Measurements from ENCODE around the gene LYPLAL1.
"Not testable (repeated sequence)": the region's sequence is repeated elsewhere in the genome, so short reads cannot be mapped to it uniquely, and the experiment has no call there.

The LYPLAL1 gene

DNA sequence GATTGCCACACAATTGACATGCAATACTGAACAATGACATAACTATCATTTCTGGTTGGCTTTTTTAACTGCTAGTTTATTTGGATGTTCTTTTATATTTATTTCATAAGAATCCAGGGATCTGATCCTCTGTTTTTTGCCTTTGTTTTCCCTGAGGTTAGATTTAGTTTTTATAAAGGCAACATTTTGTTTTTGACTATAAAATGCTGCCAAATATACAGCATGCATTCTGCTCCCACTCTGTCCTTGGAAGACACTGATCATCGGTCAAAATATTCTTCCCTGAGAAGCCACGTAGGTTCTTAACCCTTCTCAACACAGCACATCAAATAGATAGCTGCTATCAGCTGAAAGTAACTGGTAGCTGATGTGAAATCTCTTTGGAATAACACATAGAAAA, 52.5 kb downstream of the LYPLAL1 start:
- no peak for DNase-seq

GRCh38 chr1:219227360-219228057, 53.8 kb downstream of the LYPLAL1 start:
- DNase-seq, result no peak

GRCh38 chr1:219228058-219228419, 54.4 kb downstream of the LYPLAL1 start:
- DNase-seq, result no peak

- no peak for DNase-seq
Measured at GRCh38 chr1:219232890-219233289, 59.2 kb downstream of the LYPLAL1 start.

DNA sequence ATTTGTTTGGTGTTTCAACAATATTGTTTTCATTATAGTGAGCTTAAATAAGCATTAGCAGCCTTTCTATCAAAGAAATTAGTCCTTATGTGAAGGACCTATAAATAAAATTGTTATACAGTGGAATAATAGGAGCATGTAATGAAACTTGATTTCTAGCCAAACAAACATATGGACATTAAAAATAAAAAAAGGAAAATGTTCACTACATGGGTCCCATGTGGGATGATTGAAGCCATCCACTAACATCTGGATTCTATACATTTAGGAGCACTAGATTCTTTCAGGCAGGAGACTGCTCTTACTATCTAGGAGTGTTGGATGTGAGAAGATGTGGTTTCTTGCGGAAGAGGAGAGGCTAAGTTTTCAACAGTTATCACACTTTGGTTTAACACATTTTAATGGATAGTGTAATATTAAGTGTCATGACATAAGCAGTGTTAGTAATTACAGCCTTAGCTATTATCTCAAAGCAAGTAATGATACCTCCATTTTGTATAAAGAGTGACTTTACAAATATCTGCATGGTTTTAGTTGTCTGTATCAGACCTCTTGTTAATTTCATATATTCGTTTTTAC, 62.3 kb downstream of the LYPLAL1 start:
- DNase-seq, result no peak

GRCh38 chr1:219236933-219237610, 63.4 kb downstream of the LYPLAL1 start:
- DNase-seq, result no peak

DNA sequence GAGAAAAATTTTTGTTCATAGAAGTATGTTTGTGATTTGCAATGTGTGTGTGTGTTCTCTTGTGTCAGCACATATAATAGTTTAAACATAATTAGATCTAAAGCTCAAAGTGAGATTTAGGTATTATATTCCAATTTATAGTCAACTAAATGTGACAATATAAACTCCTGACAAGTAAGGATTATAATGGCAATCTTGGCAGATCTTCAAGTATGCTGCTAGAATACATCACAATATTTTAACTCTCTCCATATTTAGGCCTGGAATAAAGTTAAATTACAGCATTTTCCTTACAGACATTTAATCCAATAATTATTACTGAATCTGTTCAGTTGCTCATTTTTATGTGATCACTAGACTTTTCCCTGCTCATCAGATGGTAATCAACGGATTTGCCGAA, 65.8 kb downstream of the LYPLAL1 start:
- no peak for DNase-seq

GRCh38 chr1:219244864-219245263, 71.2 kb downstream of the LYPLAL1 start:
- DNase-seq, result no peak

GRCh38 chr1:219247441-219247840, 73.8 kb downstream of the LYPLAL1 start:
- DNase-seq, result no peak

DNA sequence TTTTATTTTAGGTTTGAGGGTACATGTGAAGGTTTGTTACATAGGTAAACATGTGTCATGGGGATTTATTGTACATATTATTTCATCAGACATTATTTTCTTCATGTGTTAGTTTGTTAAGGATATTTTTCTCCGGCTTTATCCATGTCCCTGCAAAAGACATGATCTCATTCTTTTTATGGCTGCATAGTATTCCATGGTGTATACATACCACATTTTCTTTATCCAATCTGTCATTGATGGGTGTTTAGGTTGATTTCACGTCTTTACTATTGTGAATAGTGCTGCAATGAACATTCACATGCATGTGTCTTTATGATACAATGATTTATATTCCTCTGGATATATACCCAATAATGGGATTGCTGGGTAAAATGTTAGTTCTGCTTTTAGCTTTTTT, 76.8 kb downstream of the LYPLAL1 start:
- not testable (repeated sequence) for DNase-seq

- no peak for DNase-seq
Measured at GRCh38 chr1:219257751-219258150, 84.1 kb downstream of the LYPLAL1 start.

DNA sequence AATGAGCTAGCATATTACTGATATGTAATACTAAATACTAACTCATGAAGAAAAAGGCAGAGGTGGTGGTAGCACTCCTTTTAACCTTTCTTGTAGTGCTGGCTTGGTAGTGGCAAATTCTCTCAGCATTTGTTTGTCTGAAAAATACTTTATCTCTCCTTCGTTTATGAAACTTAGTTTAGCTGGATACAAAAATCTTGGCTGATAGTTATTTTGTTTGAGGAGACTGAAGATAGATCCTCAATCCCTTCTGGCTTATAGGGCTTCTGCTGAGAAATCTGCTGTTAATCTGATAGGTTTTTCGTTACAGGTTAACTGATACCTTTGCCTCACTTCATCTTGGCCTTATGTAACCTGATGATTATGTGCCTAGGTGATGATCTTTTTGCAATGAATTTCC, 87.8 kb downstream of the LYPLAL1 start:
- no peak for DNase-seq

Measured in NCI-H2029 treated with DMSO at 0.1 percent for 48 hours (cell line).